Measurements from ENCODE around the gene LTBR.
A peak's percentile ranks its signal among the peaks of the same experiment; 100 is the strongest.

LTBR gene

DNA sequence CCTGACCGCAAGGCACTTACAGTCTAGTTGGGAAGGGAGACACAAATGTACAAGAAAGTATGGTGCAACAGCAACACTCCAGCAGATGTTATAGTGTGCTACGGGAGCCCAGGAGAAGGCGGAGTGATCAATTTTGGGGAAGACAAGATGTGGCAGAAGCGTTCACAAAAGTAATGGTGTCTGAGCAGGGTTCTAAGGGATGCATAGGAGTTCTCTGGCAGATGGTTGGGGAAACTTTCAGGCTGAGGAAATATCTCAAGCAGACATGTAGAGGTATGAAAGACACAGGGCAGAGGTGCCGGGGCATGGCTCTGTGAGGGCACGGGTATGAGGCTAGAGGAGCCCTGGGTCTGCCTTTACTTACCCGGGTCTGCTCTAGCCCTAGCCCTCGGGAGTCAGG, 37.0 kb upstream of the LTBR start:
- DNase-seq = no peak

DNA sequence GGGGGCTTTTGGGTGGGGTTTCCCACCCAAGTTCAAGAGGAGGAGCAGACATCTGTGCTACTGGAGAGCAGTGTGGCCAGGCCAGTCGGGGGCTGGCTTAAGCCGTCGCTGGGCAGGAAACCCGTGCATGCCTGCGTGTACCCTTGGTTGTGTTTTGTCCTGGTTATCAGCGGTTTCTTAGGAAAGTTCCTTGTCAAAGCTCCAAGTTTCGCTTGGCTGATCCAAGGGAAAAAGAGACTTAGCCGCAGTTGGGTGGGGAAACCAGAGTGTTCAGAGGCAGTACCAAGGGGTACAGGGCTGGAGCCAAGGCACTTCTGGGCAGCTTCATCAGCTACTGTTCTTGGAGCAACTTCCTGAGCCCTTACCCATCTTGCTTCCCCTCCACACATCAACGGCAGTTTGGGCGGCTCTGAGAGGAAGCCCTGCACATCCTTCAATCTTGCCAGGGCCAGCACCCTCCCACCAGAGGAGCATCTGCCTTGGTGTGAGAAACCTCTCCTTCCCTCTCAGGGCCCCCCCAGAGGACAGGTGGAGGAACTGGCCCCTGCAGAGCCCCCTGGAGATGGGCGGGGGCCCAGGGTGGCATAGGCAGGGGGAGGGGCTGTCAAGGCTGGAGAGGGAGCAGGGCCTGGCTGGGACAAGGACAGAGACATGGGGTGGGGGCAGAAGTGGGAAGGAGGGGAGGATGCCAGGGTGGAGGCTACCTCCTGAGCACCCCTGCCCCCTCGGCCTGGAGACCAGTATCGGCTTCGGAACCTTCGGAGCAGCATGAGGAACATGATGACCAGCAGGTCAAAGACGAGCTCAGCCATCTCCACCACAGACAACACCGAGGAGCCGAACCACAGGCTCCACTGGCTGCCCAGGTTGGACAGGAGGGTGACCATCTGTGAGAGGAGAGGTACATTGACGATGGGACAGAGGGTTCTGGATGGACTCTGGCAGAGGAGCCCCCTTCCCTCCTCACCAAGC, 36.3 kb upstream of the LTBR start:
- DNase-seq = peak; percentile 50

DNA sequence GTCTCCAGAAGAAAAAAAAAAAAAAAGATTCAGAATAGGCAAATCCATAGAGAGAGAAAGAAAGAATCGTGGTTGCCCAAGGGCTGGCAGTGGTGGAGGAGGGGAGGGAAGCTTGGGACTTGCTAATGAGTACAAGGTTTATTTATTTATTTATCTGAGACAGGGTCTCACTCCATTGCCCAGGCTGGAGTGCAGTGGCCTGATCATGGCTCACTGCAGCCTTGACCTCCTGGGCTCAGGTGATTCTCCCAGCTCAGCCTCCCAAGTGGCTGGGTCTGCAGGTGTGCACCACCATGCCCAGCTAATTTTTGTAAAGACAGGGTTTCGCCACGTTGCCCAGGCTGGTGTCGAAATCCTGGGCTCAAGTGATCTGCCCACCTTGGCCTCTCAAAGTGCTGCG, 32.3 kb upstream of the LTBR start:
- no peak for DNase-seq

DNA sequence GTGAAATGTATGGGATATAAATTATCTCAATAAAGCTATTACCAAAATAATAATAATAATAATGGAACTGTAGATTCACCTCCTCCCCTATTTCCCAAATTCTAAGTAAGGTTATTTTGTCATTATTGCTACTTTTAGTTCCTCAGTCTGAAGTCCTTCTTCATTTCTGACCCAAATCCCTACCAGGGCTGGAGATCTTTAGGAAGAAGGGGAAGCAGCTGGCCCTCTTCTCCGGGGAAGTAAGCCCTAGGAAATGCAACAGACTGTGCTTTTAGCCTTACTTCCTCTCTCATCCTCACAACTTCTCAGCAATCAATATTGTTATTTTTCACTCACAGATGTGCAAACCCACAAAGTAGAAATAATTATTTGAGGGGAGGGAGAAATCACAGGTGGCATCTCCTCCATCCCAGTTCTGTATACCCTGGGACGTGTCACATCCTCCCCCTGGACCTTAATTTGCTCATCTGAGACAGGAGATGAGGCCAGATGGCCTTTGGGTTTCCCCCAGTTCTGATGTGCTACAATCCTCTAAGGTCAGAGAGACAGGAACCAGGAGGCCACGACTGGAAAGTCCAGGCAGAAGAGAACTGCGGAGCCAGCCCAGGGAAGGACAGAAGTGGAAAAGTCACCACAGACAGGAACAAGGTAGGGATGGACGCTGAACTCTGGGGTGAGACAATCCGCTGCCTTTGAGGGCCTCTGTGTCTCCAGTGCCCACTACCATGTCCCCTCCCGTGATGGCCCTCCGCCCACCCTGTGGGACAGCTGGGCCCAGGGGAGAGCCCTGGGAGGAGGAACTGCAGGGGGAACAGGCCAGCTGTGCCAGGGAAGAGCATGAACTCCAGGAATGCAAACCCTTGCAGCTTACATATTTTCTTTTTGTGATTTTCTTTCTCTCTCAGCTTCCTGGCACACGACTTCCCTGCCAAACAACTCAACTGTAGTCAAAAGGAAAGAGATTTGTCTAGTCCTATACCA, 31.5 kb upstream of the LTBR start:
- DNase-seq = no peak

DNA sequence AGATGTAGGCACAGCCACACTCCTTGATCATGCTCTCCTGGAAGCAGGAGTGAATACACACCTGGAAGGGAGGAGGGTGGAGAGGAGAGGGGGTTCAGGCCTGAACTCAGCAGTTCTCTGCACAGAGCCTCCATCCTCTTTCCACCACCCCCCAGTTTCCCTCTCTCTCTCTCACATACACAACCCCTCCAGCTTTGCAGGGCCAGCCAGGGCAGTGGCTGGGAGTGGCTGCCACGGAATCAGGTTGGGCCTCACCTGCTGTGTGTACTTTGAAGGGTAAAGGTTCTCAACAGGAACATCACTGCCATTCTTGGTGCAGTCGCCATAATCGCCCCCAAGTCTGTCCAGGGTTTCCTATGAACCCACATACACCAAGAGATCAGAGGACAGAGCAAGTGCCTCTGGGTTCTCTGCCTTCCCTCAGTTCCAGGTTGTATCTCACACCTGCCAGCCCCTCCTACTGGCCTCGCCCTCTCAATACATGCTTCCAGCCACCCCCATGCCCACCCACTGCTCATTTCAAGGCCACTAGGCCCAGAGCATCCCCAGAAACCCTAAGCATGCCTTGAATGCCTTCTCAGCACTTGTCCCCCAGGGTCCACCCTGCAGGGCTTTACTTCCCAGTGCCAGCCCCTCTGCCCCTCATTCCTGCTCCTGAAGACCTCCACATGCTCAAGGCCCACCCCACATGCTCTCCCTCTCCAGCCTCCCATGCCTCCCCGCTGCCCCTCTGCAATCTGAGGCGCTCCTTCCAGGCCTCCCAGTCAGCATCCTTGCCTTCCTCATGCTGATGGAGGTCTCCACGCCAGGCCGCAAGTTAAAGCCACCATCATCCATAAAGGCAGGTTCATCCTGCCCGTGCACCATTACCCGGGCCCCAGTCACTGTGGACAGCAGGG, 29.2 kb upstream of the LTBR start:
- no peak for DNase-seq

DNA sequence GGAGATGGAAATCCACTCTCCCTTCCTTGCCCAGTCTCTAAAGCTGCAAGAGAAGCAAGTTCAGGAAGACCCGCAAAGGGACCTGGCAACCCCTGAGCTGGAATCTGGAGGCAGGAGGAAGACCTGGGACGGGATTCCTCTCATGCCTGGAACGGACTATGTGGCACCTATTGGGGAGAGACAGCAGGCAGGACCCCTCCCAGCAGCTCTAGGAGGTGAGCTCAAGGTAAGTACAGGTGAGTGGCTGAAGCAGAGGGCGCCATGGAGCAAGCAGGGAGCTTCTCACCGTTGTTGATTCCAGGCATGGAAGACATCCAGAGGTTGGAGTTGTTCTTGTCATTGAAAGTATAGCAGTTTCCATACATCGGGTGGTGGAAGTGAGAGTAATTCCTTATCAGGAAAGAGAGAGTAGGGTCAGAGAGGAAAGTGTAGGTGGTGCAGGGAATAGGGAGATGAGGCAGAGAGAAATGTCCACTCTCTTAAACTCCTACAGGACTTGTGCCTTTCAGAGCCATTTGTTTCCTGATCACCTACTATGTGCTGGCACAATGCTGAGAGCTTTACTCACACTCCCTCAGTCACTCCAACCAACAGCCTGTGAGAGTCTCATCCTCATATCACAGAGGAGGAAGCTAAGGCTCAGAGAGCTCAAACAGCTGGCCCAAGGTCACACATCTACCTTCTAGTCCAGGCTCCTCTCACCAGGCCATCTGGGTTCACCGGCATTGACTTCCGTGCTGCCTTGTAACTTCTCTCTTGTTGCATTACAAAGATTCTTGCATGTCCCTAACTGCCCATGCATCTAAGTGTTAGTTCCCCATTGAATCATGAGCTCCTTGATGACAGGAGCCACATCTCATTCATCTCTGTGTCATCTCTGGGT, 28.2 kb upstream of the LTBR start:
- DNase-seq = peak; percentile 32

DNA sequence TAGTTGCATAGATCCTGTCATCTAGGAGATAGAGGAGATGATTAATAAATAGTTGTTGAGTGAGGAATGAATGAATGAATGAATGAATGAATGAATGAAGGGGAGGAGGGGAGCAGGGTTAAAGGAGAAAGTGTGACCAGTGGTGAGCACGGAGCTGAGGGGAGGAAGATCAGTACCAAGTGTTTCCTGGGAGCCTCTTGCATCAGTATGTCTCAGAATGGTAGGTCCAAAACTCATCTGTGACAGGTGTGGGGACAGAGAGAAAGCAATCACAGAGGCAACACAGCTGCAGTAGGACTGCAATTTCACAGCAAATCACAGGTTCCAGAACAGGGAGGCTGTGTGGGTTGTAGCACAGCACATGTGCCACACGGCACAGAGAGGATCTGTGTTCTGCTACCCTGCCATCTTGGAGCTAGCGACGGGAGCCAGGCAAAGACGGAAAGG, 27.6 kb upstream of the LTBR start:
- no peak for DNase-seq

DNA sequence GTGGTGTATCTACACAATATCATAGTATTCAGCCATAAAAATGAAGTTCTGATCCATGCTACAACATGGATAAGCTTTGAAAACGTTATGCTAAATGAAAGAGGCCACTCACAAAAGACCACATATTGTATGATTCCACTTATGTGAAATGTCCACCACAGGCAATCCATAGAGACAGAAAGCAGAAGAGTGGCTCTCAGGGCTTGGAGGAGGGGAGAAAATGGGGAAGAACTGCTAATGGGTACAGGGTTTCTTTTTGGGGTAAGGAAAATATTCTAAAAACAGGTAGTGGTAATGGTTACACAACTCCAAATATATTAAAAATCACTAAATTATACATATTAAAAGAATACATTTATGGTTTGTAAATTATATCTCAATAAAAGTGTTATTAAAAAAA, 25.1 kb upstream of the LTBR start:
- DNase-seq = no peak

DNA sequence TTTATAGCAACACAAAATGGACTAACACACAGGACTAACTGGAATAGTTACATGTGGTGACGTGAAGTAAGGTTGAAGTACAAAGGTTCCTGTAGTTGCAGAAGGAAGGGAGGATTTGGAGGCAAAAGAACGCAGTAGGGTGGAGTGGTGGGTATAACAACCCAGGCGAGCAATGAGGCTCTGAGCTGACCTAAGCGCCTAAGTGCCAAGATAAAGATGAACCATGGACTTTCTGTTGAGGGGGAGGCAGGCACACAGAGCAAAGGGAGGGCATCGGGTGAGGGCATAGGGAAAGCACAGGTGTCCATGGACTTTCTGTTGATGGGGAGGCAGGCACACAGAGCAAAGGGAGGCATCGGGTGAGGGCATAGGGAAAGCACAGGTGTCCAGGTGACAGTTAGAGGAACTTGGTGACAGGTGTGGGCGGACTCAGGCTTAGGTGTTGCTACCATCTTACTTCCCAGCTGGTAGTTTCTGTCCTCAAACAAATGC, 23.8 kb upstream of the LTBR start:
- no peak for DNase-seq

DNA sequence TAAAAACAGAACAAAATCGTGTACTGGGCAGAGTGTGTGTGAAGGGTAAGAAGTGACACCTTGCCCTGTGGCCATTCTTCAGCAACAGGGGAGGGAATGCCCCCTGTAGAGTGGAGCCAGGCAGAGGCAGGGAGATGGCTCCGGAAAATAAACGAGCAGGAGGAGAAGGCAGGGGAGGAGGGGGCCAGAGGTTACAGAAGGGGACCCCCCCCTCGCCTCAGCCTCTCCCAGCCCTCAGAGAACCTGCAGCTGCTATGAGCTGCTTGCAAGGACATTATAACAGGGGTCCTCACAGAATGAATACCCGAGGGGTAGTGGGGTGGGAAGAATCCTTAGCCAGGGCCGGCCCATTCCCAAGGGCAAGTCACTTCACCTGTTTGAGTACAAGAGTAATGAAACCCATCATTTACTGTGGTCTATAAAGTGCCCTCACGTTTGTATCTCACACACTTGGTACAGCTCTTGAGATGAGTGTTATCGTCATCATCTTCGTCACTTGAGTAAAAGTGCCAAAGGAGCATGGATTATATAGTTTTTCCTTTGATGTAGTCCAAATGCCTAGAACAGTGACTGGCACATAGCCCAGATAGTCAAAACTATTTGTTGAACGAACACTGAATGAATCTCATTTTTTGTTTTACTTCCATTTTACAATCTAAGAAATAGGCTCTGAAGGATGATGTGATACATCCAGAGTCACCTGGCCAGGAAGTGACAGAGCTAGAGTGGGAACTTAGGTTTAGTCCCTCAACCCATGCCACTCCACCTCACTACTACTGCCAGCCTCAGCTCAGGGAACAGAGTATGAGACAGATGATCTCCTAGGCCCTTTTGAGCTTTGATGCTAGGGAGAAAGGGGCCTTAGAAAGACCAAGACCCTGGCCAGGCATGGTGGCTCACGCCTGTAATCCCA, 23.1 kb upstream of the LTBR start:
- DNase-seq = no peak

DNA sequence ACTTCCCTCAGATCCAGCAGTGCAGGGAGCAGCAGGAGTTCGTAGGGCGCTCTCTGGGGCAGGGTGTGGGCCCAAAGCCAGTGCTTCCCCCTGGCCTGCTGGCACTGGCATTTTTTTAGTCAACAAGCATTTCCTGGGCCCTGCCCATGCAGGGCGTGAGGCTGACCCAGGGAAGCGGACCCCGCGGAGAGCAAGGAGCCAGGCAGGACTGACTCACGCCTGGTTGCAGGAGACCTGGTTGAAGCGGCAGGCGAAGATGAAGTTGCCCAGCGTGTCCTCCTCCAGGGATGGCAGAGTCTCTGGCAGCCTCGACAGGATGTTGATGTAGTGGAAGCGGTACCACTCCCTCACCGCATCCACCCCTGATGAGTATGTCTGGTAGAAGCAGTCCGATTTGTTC, 22.1 kb upstream of the LTBR start:
- DNase-seq = peak; percentile 68

DNA sequence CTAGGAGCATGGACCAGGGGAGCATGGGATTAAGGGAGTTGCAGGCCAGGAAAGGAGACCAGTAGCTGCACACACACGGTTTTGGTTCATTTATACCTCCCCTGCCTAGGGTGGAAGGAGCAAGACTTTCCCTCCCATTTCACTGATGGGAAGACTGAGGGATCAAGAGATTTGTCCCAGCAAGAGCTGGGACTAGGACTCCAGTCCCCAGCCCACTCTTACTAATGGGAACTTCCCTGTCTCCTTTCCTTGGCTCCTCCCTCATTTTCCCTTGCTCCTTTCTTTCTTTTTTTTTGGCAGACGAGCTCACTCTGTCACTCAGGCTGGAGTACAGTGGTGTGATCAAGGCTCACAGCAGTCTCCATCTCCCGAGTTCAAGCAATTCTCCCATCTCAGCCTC, 21.6 kb upstream of the LTBR start:
- DNase-seq = no peak

DNA sequence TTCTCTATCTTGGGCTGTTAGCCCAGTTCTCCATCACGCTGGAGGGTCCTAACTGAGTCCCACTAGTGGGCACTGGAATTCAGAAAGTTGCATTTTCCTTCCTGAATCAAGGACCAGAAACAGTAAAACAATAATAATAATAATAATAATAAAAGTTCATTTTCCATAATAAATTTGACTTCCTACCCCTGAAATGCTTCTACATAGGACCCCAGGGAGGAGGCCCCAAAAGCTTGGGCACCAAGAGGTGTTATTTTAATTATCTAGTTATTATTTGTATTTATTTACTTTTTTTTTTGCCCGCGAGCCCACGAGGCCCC, 21.0 kb upstream of the LTBR start:
- DNase-seq = no peak

DNA sequence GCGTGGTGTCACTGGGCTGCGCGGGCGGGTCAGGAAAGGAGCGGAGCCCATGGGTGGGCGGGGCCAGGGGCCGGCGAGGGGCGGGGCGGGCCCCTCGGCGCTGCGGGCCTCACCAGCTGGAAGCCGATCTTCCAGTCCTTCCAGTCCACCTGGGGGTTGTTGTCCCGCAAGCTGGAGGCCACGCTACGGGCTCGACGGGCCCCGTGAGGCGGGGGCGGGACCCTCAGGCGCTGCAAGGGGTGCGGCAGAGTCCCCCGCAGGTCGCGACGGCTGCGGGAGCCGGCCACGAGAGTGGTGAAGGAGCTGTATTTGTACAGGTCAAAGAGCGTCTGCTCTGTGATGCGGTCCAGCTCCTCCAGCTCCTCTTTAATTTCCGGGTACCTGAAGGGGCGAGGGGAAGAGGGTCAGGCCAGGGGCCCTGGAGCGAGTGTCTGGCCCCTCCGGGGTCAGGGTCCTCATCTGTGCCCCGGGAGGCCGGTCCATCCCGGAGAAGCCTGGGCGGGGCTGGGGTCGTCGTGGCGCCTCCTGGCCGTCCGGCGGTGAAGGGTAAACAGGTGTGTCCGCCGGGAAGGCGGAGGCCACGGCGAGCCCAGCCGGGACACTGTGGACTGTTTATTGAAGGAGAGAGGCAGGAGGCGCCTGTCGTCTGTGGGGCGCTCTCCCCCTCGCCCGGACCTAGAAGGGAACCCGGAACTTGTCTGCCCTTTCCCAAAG, 20.5 kb upstream of the LTBR start:
- peak; percentile 85 for DNase-seq

DNA sequence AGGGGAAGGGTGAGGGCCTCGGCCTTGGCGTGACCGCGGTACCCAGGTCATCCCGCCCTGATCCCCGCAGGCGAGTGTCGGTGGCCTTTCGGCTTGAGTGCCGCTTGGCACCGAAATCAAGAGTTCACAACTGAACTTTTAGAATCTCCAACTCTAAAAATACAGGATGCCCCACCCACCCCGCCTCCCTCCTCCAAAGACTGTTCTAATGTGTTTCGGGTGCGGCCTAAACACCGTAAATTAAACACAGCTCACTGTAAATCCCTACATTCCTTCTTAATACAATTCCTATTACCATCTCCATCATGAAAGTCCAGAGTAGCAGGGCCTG, 20.0 kb upstream of the LTBR start:
- peak; percentile 70 for DNase-seq

DNA sequence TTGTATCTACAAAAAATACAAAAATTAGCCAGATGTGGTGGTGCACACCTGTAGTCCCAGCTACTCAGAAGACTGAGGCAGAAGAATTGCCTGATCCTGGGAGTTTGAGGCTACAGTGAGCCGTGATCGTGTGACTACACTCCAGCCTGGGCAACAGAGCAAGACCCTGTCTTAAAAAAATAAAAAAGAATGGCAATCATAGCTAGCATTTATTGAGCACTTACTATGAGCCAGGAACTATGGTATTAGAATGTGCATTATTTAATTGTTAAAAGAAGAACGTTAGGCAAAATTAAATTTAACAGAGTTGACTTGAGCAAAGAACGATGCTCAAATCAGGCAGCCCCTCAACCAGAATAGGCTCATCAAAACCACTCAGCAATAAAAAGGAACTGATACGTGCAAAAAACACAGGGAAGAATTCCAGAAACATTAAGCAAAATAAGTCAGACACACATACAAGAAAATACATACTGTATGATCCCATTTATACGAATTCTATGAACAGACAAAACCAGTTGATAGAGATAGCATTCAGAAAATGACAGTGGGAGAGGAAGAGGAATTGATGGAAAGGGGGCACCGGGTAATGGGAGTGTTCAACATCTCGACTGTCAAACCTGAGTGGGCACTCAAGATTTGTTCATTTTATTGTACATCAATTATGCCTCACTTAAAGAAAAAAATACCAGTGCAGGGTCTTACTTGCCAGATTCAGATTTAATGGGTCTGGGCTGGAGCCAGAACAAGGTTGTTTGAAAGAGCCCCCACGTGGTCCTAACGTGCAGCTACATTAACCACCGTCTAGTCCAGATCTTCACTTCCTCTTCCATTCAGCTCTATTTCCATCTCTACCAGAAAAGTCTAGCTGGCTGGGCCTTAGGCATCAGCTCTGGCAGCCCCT, 16.6 kb upstream of the LTBR start:
- peak; percentile 70 for DNase-seq

DNA sequence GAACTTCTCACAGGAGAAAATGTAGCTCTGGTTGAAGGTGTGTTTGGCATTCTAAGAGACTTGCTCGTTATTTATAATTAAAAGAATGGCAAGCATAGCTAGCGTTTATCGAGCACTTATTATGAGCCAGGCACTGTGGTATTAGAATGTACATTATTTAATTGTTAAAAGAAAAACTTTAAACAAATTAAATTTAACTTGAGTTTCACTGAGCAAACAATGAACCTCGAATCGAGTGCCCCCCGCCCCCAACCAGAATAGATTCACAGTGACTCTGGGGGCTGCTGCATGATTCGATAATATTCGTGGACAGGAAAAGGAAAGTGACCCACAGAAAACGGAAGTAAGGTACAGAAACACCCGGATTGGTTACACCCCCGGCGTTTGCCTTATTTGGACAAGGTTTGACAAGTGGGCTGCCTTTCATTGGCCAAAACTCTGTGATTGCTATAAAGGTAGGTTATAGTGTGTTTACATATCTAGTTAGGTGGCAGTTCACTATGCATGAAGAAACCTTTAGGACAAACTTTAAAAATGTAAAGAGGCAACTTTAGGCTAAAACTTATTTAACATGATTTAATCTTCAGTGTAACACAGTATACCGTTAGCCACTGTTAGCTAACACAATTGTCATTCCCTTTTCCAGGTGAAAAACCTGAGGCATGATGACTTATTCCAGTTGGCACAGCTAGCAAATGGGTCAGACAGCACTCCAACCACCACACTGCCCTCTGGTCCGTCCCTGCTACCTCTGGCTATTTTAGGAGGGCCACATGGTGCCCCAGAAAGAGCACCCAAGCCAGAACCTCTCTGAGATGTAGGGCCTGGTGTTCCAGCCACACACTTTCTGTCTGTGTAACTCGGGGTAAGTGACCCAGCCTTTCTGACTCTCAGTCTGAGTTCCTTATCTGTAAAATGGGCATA, 15.7 kb upstream of the LTBR start:
- DNase-seq = no peak
